Mesendoderm (in vitro differentiated cells): Measurements from ENCODE around the gene GGT7.

Source experiments
- DNase-seq: peaks from one replicate; pipeline ENCODE4 v3.0.0; 2013
- H2AK5ac ChIP-seq: 2 replicates; pipeline ENCODE4 v1.6.1; 2013; ENCODE audit warnings: low read length, inconsistent platforms
- H2BK120ac ChIP-seq: 2 replicates; pipeline ENCODE4 v1.6.1; 2013; ENCODE audit warnings: low read depth, mild to moderate bottlenecking, low read length, moderate library complexity, mixed read lengths
- H2BK15ac ChIP-seq: replicated peaks from 2 replicates; pipeline ENCODE4 v1.6.1; 2013; ENCODE audit warnings: low read depth, mild to moderate bottlenecking, moderate library complexity
- H2BK5ac ChIP-seq: 2 replicates; pipeline ENCODE4 v1.6.1; 2013; ENCODE audit warnings: low read length, inconsistent platforms
- H3K18ac ChIP-seq: 2 replicates; pipeline ENCODE4 v1.6.1; 2013; ENCODE audit warnings: mild to moderate bottlenecking, low read length, mixed read lengths
- H3K23ac ChIP-seq: one replicate; pipeline ENCODE4 v1.6.1; 2013; ENCODE audit warnings: low read length
- H3K27ac ChIP-seq: 2 replicates; pipeline ENCODE4 v1.5.1; 2013; ENCODE audit warnings: low read depth, mild to moderate bottlenecking, inconsistent platforms, low read length, moderate library complexity
- H3K27me3 ChIP-seq: 2 replicates; pipeline ENCODE4 v1.6.1; 2013; ENCODE audit warnings: low read length, control low read depth, mild to moderate bottlenecking, inconsistent platforms; ENCODE audit not compliant: insufficient read depth, poor library complexity
- H3K36me3 ChIP-seq: 2 replicates; pipeline ENCODE4 v1.6.1; 2013; ENCODE audit warnings: low read length, inconsistent platforms; ENCODE audit not compliant: control insufficient read depth, insufficient read depth
- H3K4ac ChIP-seq: one replicate; pipeline ENCODE4 v1.6.1; 2013; ENCODE audit warnings: low read depth, mild to moderate bottlenecking, low read length, moderate library complexity
- H3K4me1 ChIP-seq: 2 replicates; pipeline ENCODE4 v1.6.1; 2013; ENCODE audit warnings: low read depth, low read length, inconsistent platforms; ENCODE audit not compliant: control insufficient read depth
- H3K4me2 ChIP-seq: 2 replicates; pipeline ENCODE4 v1.6.1; 2013; ENCODE audit warnings: low read length
- H3K4me3 ChIP-seq: 2 replicates; pipeline ENCODE4 v1.5.1; 2013; ENCODE audit warnings: mild to moderate bottlenecking, low read length
- H3K56ac ChIP-seq: one replicate; pipeline ENCODE4 v1.6.1; 2013; ENCODE audit warnings: low read length
- H3K79me1 ChIP-seq: 2 replicates; pipeline ENCODE4 v1.6.1; 2013; ENCODE audit warnings: low read length, inconsistent platforms
- H3K79me2 ChIP-seq: 2 replicates; pipeline ENCODE4 v1.6.1; 2013; ENCODE audit warnings: mild to moderate bottlenecking, low read length; ENCODE audit not compliant: control insufficient read depth, insufficient read depth
- H3K9ac ChIP-seq: 2 replicates; pipeline ENCODE4 v1.6.1; 2013; ENCODE audit warnings: low read length, inconsistent platforms
- H4K5ac ChIP-seq: one replicate; pipeline ENCODE4 v1.6.1; 2013; ENCODE audit warnings: low read length
- H4K8ac ChIP-seq: one replicate; pipeline ENCODE4 v1.6.1; 2013; ENCODE audit warnings: low read depth, mild to moderate bottlenecking, control low read depth, low read length, moderate library complexity
- WGBS: extraction: QIAGEN DNeasy Blood & Tissue Kit; methylation state at CpG from one replicate; pipeline ENCODE4 v1.1.7; 2013; ENCODE audit warnings: low lambda C conversion rate, missing lambda C conversion rate; ENCODE audit not compliant: insufficient coverage; ENCODE audit errors: extremely low coverage; 5-methylcytosine and 5-hydroxymethylcytosine counted together

GGT7 gene

DNA sequence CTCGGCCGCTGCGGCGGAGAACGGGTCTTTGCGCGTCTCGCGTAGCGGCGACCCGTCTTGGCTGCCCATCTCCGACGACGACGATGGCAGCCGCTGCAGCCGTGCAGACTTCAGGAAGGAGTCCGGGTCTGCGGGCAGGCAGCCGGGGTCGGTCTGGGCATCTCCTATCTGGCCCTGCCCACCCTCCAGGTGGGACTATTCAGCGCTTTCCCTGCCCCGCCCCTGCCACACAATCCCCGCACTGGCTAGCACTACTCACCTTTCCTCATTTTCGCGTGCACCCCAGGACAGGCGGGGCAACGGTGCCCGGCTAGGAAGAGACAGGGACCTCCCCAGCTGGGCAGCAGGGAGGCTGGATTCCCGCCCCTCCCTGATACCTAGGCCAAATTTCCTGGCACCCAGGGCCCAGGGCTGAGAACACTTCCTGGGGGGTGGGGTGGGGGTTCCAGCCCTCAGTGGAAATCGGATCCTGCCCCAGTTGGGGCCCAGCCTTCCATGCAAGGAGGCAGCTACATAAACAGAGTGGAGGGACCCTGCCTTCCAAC lies 9.2 kb downstream of the GGT7 start:
- Histone ChIP-seq H3K56ac (peak overlapping the region; percentile 79), H4K8ac (no peak overlapping the region)
- WGBS: no CpG with 5 or more reads among the region's 32 CpGs

DNA sequence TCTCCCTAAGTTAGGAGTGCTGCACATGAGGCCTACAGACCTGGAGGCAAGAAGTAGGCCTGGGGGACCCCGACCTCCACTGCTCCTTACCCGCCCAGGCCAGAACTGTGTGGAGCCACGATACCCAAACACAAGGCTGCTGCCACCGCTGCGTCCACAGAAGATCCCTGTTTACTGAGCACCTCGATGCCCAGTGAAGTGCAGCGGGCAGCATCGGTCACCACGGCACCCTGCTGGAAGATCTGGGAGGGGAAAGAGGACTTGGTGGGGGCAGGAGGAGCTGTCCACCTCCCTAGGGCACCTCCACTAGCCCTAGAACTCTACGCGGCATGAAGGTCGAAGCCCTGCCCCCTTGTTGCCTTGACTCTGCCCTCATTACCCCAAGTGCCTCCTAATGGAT lies 9.9 kb downstream of the GGT7 start:
- H4K8ac ChIP-seq: no peak overlapping the region
- H3K23ac ChIP-seq: no peak overlapping the region
- H2BK5ac ChIP-seq: no peak overlapping the region
- WGBS: no CpG with 5 or more reads among the region's 12 CpGs
- no peak overlapping the region for H4K5ac ChIP-seq
- H3K27me3 ChIP-seq: no peaks in the 10 kb centered on the region
- DNase-seq: no peak
- H3K27ac ChIP-seq: no peak overlapping the region
- H3K79me2 ChIP-seq: no peaks in the 10 kb centered on the region
- no peak overlapping the region for H3K9ac ChIP-seq
- H3K4me3 ChIP-seq: no peak overlapping the region
- no peaks in the 10 kb centered on the region for H3K36me3 ChIP-seq
- peaks cover 4% of the 10 kb centered on the region for H3K4me1 ChIP-seq
- no peaks in the 10 kb centered on the region for H3K79me1 ChIP-seq
- no peak overlapping the region for H2BK120ac ChIP-seq
- no peak overlapping the region for H3K4me2 ChIP-seq
- no peak overlapping the region for H3K18ac ChIP-seq
- no peak overlapping the region for H2BK15ac ChIP-seq
- H2AK5ac ChIP-seq: no peak overlapping the region
- no peak overlapping the region for H3K4ac ChIP-seq
- peak overlapping the region; percentile 79 for H3K56ac ChIP-seq

More for the DNA sequence above, 9.2 kb downstream of the GGT7 start:
- DNase-seq: no peak
- Histone ChIP-seq H2BK15ac (no peak overlapping the region), H4K5ac (no peak overlapping the region), H2BK5ac (no peak overlapping the region), H3K27ac (no peak overlapping the region), H3K23ac (no peak overlapping the region), H2BK120ac (no peak overlapping the region), H3K4me2 (peak overlapping the region; percentile 68), H3K79me2 (no peaks in the 10 kb centered on the region), H3K18ac (no peak overlapping the region), H3K4me3 (peak overlapping the region; percentile 13), H3K4me1 (peaks cover 4% of the 10 kb centered on the region), H3K36me3 (no peaks in the 10 kb centered on the region), H2AK5ac (no peak overlapping the region), H3K79me1 (no peaks in the 10 kb centered on the region), H3K27me3 (no peaks in the 10 kb centered on the region), H3K4ac (no peak overlapping the region), H3K9ac (peak overlapping the region; percentile 53)

DNA sequence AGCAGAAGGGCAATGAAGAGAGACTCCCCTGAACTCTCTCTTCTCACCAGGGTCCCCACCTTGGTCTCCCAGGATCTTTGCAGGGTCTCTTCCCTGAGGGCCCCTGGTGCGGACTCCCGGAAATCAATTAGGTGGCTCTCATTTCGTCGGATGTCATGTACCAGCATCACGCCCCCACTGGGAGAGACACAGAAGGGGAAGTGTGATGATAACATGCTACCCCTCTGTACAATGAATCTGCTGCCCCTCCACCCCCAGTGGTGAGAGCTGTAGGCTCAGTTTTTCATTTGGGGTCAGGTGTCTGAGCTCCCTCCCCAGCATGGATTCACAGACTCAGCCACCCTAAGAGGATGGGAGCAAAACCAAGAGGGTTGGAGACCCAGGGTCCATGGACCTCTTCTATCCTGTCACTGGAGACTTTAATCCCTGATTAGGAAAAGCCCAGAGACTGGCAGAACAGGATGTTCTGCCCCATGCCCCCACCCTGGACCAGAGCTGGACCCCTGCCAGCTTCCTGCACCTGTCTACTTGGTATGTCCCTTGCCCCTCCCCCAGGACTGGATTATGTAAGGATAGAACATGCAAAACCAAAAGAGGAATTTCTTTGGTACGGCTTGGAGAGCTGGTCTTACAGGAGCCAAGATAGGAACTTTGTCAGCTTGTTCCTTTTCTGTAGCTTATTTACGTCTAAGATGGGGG lies 11.1 kb downstream of the GGT7 start:
- H3K4me1 ChIP-seq: peaks cover 4% of the 10 kb centered on the region
- H2BK5ac ChIP-seq: no peak overlapping the region
- H3K18ac ChIP-seq: no peak overlapping the region
- no CpG with 5 or more reads among the region's 7 CpGs for WGBS
- H3K4me3 ChIP-seq: no peak overlapping the region
- H4K5ac ChIP-seq: no peak overlapping the region
- H2AK5ac ChIP-seq: no peak overlapping the region
- H3K79me2 ChIP-seq: no peaks in the 10 kb centered on the region
- H3K79me1 ChIP-seq: no peaks in the 10 kb centered on the region
- H3K23ac ChIP-seq: no peak overlapping the region
- no peaks in the 10 kb centered on the region for H3K27me3 ChIP-seq
- no peak overlapping the region for H3K9ac ChIP-seq
- H3K27ac ChIP-seq: no peak overlapping the region
- H3K4ac ChIP-seq: no peak overlapping the region
- H2BK120ac ChIP-seq: no peak overlapping the region
- H4K8ac ChIP-seq: no peak overlapping the region
- DNase-seq: no peak
- no peak overlapping the region for H3K56ac ChIP-seq
- no peak overlapping the region for H2BK15ac ChIP-seq
- no peak overlapping the region for H3K4me2 ChIP-seq
- no peaks in the 10 kb centered on the region for H3K36me3 ChIP-seq

DNA sequence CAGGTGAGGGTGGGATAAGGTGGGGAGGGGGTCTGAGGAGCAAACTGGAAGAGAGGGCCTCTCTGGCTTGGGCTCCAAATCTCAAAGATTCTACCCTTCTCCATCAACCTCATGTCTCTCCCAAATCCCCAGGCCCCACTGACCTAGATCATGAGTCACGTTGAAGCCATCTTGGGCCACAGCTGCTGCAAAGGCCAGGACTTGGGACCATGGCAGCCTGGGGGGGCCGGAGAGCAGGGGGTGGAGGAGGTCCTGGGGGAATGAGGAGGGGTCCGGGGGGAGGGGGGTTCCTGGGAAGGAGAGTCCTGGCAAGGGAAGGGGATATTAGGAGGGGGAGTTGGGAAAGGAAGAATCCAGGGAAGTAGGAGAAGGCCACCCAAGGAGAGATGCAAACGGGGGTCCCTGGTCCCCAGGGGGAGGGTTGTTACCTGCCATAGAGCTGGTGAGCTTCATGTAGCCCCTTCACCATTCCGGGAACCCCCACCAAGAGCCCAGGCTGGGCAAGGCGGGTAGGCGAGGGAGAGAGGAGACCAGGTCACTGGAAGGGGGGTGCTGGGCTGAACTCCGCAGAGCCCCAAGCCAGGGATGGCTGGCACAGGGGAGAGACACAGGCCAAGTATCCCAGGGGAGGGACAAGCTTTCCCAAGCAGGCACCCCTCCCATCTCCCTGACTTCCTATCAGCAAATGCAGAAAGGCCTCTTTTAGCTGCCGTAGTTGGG lies 12.7 kb downstream of the GGT7 start:
- Histone ChIP-seq H3K79me2 (no peaks in the 10 kb centered on the region), H4K5ac (no peak overlapping the region), H3K4me2 (no peak overlapping the region), H3K9ac (no peak overlapping the region), H4K8ac (no peak overlapping the region), H3K79me1 (no peaks in the 10 kb centered on the region), H3K18ac (no peak overlapping the region), H3K27ac (no peak overlapping the region), H2AK5ac (no peak overlapping the region), H2BK5ac (no peak overlapping the region), H3K4ac (no peak overlapping the region), H3K27me3 (no peaks in the 10 kb centered on the region), H3K23ac (no peak overlapping the region), H3K36me3 (no peaks in the 10 kb centered on the region), H3K56ac (no peak overlapping the region), H3K4me1 (peaks cover 4% of the 10 kb centered on the region), H2BK15ac (no peak overlapping the region), H2BK120ac (no peak overlapping the region), H3K4me3 (no peak overlapping the region)
- DNase-seq: no peak
- no CpG with 5 or more reads among the region's 9 CpGs for WGBS

DNA sequence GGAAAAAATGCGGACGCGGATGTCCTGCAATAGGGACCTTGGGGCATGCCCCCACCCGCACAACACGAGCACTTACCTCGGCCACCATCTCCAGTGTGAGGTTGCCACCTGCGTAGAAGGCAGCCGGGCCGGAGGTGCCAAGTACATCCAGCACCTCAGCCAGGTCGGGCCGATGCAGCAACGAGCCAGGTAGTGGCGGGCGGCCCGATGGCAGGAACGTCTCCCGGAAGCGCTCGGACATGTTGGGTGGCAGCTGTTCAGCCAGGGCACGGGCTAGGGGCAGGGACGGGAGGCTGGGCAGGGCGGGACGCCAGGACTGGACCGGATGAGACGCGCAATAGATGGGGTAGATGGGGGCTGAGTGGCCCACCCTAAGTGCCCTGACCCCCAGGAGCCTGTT lies 13.3 kb downstream of the GGT7 start:
- no peak overlapping the region for H3K23ac ChIP-seq
- H3K79me1 ChIP-seq: no peaks in the 10 kb centered on the region
- no peak overlapping the region for H3K18ac ChIP-seq
- no peaks in the 10 kb centered on the region for H3K27me3 ChIP-seq
- DNase-seq: no peak
- H3K9ac ChIP-seq: no peak overlapping the region
- peaks cover 4% of the 10 kb centered on the region for H3K4me1 ChIP-seq
- no peak overlapping the region for H3K4me2 ChIP-seq
- no peaks in the 10 kb centered on the region for H3K36me3 ChIP-seq
- H3K4ac ChIP-seq: no peak overlapping the region
- H2BK15ac ChIP-seq: no peak overlapping the region
- H4K5ac ChIP-seq: no peak overlapping the region
- H2BK120ac ChIP-seq: no peak overlapping the region
- H3K4me3 ChIP-seq: no peak overlapping the region
- no peaks in the 10 kb centered on the region for H3K79me2 ChIP-seq
- no peak overlapping the region for H3K56ac ChIP-seq
- H2AK5ac ChIP-seq: no peak overlapping the region
- no CpG with 5 or more reads among the region's 26 CpGs for WGBS
- no peak overlapping the region for H2BK5ac ChIP-seq
- H4K8ac ChIP-seq: no peak overlapping the region
- H3K27ac ChIP-seq: no peak overlapping the region
